HG03521 (cell line): ENCODE data around the gene RPS21.
"Not testable (repeated sequence)": the region's sequence is repeated elsewhere in the genome, so short reads cannot be mapped to it uniquely, and the experiment has no call there.

Experiments
- ATAC-seq: cut with Tn5 transposase; IDR thresholded peaks from one replicate; pipeline ENCODE4 v1.9.1; 2021; ENCODE audit warnings: mild to moderate bottlenecking, moderate library complexity; ENCODE audit not compliant: unreplicated experiment

Gene RPS21

GRCh38 chr20:62363920-62364851 lies 22.7 kb upstream of the RPS21 start:
- no peak for ATAC-seq

- ATAC-seq = no peak
These were observed 21.8 kb upstream of the RPS21 start for GRCh38 chr20:62364911-62365736.

- ATAC-seq = no peak
These were observed 21.0 kb upstream of the RPS21 start for GRCh38 chr20:62365814-62366369.

- ATAC-seq = no peak
These were observed 20.4 kb upstream of the RPS21 start for GRCh38 chr20:62366370-62367135.

- ATAC-seq = no peak
These were observed 19.7 kb upstream of the RPS21 start, which contains the start of gene LAMA5 for GRCh38 chr20:62367136-62367632. TSS of gene LAMA5 (minus strand) at chr20:62367312. CDS start at chr20:62367245, 67 bp downstream.

GRCh38 chr20:62367633-62368391 lies 19.1 kb upstream of the RPS21 start:
- ATAC-seq = no peak

- no peak for ATAC-seq
These were observed 18.4 kb upstream of the RPS21 start for GRCh38 chr20:62368392-62368975.

GRCh38 chr20:62368976-62369814 lies 17.7 kb upstream of the RPS21 start:
- no peak for ATAC-seq

GRCh38 chr20:62369815-62370114 lies 17.1 kb upstream of the RPS21 start:
- no peak for ATAC-seq

- no peak for ATAC-seq
These were observed 16.6 kb upstream of the RPS21 start for GRCh38 chr20:62370115-62370806.

GRCh38 chr20:62370807-62371587 lies 15.9 kb upstream of the RPS21 start:
- ATAC-seq = no peak

- no peak for ATAC-seq
These were observed 15.3 kb upstream of the RPS21 start for GRCh38 chr20:62371588-62372041.

GRCh38 chr20:62372042-62372993 lies 14.6 kb upstream of the RPS21 start:
- no peak for ATAC-seq

- ATAC-seq = not testable (repeated sequence)
These were observed 13.2 kb upstream of the RPS21 start for GRCh38 chr20:62373631-62374179.

- ATAC-seq = no peak
These were observed 12.4 kb upstream of the RPS21 start for GRCh38 chr20:62374331-62375152.
